ENCODE data around the gene RIT1. TPM values are rescaled to one million over a fixed set of nuclear protein-coding genes. Genes with fewer than 3 reads are reported as not detected.
A peak's percentile ranks its signal among the peaks of the same experiment; 100 is the strongest.

Gene RIT1, protein sequence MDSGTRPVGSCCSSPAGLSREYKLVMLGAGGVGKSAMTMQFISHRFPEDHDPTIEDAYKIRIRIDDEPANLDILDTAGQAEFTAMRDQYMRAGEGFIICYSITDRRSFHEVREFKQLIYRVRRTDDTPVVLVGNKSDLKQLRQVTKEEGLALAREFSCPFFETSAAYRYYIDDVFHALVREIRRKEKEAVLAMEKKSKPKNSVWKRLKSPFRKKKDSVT
- polyA plus RNA-seq (ENCODE audit: low read depth in 6 of 6): 10 to 100 TPM in 5 of 6 donors, 1 to 10 TPM in 1; 5.2 to 30.0 (median 20.9) TPM

DNA sequence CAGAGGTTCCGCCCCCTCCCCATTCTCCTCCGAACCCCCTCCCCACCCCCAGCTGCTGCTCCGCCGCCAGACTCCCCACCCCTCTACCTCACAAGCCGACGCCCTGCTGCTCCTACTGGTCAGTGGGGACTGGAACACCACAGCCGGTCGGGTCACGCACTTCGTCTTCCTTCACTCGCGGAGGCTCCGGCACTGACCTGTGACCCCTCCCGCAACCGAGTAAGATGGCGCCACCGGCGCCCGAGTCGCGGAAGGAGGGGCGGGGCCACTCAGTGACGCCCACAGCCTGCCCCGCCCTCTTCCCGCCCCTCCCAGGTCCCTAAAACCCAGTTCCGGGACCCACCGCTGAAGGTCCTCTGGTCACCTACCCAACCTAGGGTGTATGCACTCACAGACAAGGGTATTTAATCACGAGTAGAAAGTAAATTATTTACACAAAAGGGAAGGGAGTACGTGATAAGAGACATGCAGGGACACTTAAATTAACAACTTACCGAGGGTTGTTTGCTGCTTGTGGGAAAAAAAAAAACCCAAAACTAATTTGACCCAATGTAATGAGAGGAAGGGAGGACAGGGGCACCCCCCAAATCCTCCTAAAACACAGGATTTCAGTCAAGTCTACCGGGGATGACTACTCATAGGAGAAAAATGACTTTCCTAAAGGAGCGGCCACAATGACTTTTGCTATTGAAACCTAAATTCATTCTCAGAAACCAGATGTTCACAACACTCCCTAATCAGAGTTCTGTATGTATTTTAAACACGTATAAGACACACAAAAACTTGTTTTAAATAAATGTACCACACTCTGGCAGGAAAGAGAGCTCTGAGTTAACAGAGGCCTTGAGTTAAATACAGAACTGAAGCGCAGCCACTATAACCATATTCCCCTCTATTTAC is at the start of gene RIT1:
TSS of gene RIT1 (minus strand) at position 194 of the 900 bp plus-strand sequence. CDS start 588 bp downstream, outside the sequence.
- H3K27ac Mint-ChIP-seq: peak within 1 kb of the TSS; percentile 97 to 100 (median 98)
- peak; percentile 97 to 98 for ATAC-seq (ENCODE audit: low read depth in 2 of 2)
- H3K4me3 Mint-ChIP-seq: peak within 1 kb of the TSS; percentile 84 to 99 (median 97)
- peaks cover 18 to 22% (median 21%) of the 10 kb centered on the region in 3 donors for H3K4me1 Mint-ChIP-seq
- peaks cover 0 to 9% of the 10 kb centered on the region in 2 donors for H3K36me3 Mint-ChIP-seq
- no peaks in the 10 kb centered on the region for H3K9me3 Mint-ChIP-seq
- no peaks in the 10 kb centered on the region for H3K27me3 Mint-ChIP-seq
- peak; percentile 76 for DNase-seq

DNA sequence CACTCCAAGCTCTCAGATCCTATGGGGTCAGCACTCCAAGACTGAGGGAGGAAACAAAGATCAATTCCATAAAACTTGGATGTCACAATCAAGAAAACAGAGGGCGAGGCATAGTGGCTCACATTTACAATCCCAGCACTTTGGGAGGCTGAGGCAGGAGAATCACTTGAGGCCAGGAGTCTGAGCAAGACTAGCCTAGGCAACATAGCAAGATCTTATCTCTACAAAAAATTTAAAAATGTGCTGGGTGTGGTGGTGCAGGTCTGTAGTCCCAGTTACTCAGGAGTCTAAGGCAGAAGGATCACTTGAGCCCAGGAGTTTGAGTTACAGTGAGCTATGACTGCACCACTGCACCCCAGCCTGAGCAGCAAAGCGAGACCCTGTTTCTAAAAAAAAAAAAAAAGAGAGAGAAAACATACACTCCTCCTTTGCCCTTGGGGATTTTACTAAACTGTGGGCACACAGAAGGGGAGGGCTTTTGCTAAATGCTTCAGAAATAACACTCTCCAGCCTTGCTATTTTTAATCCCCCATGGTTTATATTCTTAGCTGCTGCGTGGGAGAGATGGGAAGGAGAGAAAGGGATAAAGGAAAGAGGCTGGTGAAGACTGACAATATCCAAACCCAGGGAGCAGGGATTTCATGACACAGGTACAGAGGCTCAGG is 49.1 kb upstream of the RIT1 start:
- peaks cover 33 to 47% (median 37%) of the 10 kb centered on the region in 3 donors for H3K4me1 Mint-ChIP-seq

GRCh38 chr1:155957411-155957915 is 46.3 kb upstream of the RIT1 start:
- Mint-ChIP-seq H3K9me3 (no peaks in the 10 kb centered on the region), H3K27me3 (no peaks in the 10 kb centered on the region), H3K27ac (peak overlapping the region in 3 of 6 donors; percentile 13 to 70 (median 61)), H3K36me3 (peaks cover 22 to 26% of the 10 kb centered on the region in 2 donors), H3K4me3 (peak overlapping the region in 1 of 8 donors; percentile 70), H3K4me1 (peaks cover 28 to 37% (median 32%) of the 10 kb centered on the region in 3 donors)
- no peak for ATAC-seq (ENCODE audit: low read depth in 2 of 2)
- DNase-seq: no peak

More for the DNA sequence above, 49.1 kb upstream of the RIT1 start:
- no peaks in the 10 kb centered on the region for H3K9me3 Mint-ChIP-seq
- ATAC-seq (ENCODE audit: low read depth in 2 of 2) (peak; percentile 94 to 96), DNase-seq (no peak)
- peak overlapping the region; percentile 2 to 90 (median 73) for H3K4me3 Mint-ChIP-seq
- H3K27ac Mint-ChIP-seq: peak overlapping the region; percentile 72 to 97 (median 80)
- no peaks in the 10 kb centered on the region for H3K27me3 Mint-ChIP-seq
- peaks cover 14 to 34% of the 10 kb centered on the region in 2 donors for H3K36me3 Mint-ChIP-seq

GRCh38 chr1:155954645-155955044 is 43.5 kb upstream of the RIT1 start:
- H3K36me3 Mint-ChIP-seq: peaks cover 9 to 16% of the 10 kb centered on the region in 2 donors
- H3K4me3 Mint-ChIP-seq: no peak overlapping the region
- H3K27ac Mint-ChIP-seq: peak overlapping the region in 2 of 6 donors; percentile 56 to 78
- DNase-seq: no peak
- no peaks in the 10 kb centered on the region for H3K9me3 Mint-ChIP-seq
- H3K4me1 Mint-ChIP-seq: peaks cover 4 to 10% (median 6%) of the 10 kb centered on the region in 3 donors
- no peak for ATAC-seq (ENCODE audit: low read depth in 2 of 2)
- no peaks in the 10 kb centered on the region for H3K27me3 Mint-ChIP-seq

DNA sequence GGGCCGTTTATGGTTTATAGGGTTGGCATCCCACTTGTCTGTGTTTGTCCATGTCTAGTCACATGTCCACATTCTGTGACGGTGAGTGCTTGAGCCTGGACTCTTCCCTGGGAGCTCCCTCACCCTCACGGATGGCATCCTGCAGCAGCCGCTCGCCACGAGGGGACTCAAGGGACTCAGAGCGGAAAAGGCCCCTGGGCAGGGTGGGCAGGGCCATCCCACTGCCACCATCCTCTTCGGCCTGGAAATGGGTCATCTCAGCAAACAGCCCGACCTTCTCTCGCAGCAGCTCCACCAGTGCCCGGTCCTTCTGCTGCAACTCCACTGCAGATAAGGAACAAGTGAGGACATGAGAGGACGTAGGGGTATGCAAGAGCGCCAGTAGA is 41.3 kb upstream of the RIT1 start:
- peak overlapping the region in 2 of 6 donors; percentile 34 to 63 for H3K27ac Mint-ChIP-seq
- no peaks in the 10 kb centered on the region for H3K9me3 Mint-ChIP-seq
- H3K36me3 Mint-ChIP-seq: peaks cover 8 to 16% of the 10 kb centered on the region in 2 donors
- no peaks in the 10 kb centered on the region for H3K27me3 Mint-ChIP-seq
- ATAC-seq (ENCODE audit: low read depth in 2 of 2) (no peak), DNase-seq (no peak)
- H3K4me3 Mint-ChIP-seq: no peak overlapping the region
- peaks cover 4 to 6% (median 4%) of the 10 kb centered on the region in 3 donors for H3K4me1 Mint-ChIP-seq

DNA sequence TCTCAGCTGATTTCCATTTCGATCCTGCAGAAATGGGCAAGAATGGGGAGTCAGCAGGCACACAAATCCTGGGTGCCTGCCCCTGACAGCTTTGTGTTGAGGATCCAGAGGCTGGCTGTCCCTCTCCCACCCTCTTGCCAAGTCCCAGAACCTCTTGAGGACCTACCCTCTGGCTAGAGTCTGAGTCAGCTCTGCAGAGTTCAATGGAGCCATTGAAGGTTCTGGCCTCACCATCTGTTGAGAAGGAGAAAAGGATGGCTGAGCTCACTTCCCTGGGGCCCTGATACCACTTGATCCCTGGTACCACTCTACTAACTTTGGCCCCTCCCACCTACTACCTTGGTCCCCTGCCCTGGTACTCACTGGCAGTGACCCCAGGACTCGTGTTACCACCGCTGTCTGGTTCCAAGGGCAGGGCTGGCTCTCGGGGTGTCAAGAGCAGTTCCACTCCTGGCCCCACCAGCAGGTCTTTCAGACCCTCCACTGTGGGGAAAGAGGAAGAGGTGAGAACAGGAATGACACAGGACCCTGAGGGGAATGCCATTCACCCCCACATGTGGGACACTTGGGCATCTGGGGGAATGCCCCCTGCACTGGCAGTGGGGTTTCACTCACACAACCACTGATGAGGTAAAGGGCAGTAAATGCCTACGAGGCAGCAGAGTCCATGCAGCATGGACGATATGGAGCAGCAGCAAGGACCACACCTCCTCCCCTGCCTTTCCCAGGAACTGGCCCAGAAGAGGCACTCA is 40.8 kb upstream of the RIT1 start:
- no peak for DNase-seq
- no peaks in the 10 kb centered on the region for H3K27me3 Mint-ChIP-seq
- peaks cover 8 to 10% of the 10 kb centered on the region in 2 donors for H3K36me3 Mint-ChIP-seq
- peaks cover 4 to 8% (median 8%) of the 10 kb centered on the region in 3 donors for H3K4me1 Mint-ChIP-seq
- H3K4me3 Mint-ChIP-seq: no peak overlapping the region
- no peaks in the 10 kb centered on the region for H3K9me3 Mint-ChIP-seq
- H3K27ac Mint-ChIP-seq: peak overlapping the region in 3 of 6 donors; percentile 63 to 85 (median 74)
- ATAC-seq (ENCODE audit: low read depth in 2 of 2): no peak

GRCh38 chr1:155950829-155951228 is 39.7 kb upstream of the RIT1 start:
- no peaks in the 10 kb centered on the region for H3K27me3 Mint-ChIP-seq
- H3K27ac Mint-ChIP-seq: peak overlapping the region in 1 of 6 donors; percentile 63
- peaks cover 8 to 10% of the 10 kb centered on the region in 2 donors for H3K36me3 Mint-ChIP-seq
- no peak for DNase-seq
- peak overlapping the region in 1 of 8 donors; percentile 50 for H3K4me3 Mint-ChIP-seq
- no peak for ATAC-seq (ENCODE audit: low read depth in 2 of 2)
- no peaks in the 10 kb centered on the region for H3K9me3 Mint-ChIP-seq
- H3K4me1 Mint-ChIP-seq: peaks cover 11 to 19% (median 19%) of the 10 kb centered on the region in 3 donors

- no peak for ATAC-seq (ENCODE audit: low read depth in 2 of 2)
- H3K36me3 Mint-ChIP-seq: peaks cover 0 to 8% of the 10 kb centered on the region in 2 donors
- no peaks in the 10 kb centered on the region for H3K27me3 Mint-ChIP-seq
- H3K4me3 Mint-ChIP-seq: peak overlapping the region in 1 of 8 donors; percentile 25
- peaks cover 27 to 50% (median 49%) of the 10 kb centered on the region in 3 donors for H3K4me1 Mint-ChIP-seq
- DNase-seq: no peak
- peak overlapping the region in 4 of 6 donors; percentile 16 to 96 (median 90) for H3K27ac Mint-ChIP-seq
- H3K9me3 Mint-ChIP-seq: no peaks in the 10 kb centered on the region
These were observed 36.6 kb upstream of the RIT1 start for GRCh38 chr1:155947741-155948140.

GRCh38 chr1:155947292-155947691 is 36.1 kb upstream of the RIT1 start:
- peak overlapping the region in 3 of 8 donors; percentile 67 to 91 (median 68) for H3K4me3 Mint-ChIP-seq
- H3K4me1 Mint-ChIP-seq: peaks cover 32 to 54% (median 54%) of the 10 kb centered on the region in 3 donors
- no peaks in the 10 kb centered on the region for H3K9me3 Mint-ChIP-seq
- no peaks in the 10 kb centered on the region for H3K27me3 Mint-ChIP-seq
- H3K36me3 Mint-ChIP-seq: peaks cover 0 to 8% of the 10 kb centered on the region in 2 donors
- H3K27ac Mint-ChIP-seq: peak overlapping the region; percentile 12 to 98 (median 93)
- no peak for ATAC-seq (ENCODE audit: low read depth in 2 of 2)
- DNase-seq: no peak

GRCh38 chr1:155946633-155947219 is 35.6 kb upstream of the RIT1 start:
- peaks cover 0 to 6% of the 10 kb centered on the region in 2 donors for H3K36me3 Mint-ChIP-seq
- DNase-seq: no peak
- no peaks in the 10 kb centered on the region for H3K9me3 Mint-ChIP-seq
- peak overlapping the region in 6 of 8 donors; percentile 12 to 91 (median 70) for H3K4me3 Mint-ChIP-seq
- H3K27me3 Mint-ChIP-seq: no peaks in the 10 kb centered on the region
- no peak for ATAC-seq (ENCODE audit: low read depth in 2 of 2)
- H3K4me1 Mint-ChIP-seq: peaks cover 35 to 59% (median 58%) of the 10 kb centered on the region in 3 donors
- peak overlapping the region; percentile 87 to 98 (median 93) for H3K27ac Mint-ChIP-seq

- DNase-seq (peak; percentile 37), ATAC-seq (ENCODE audit: low read depth in 2 of 2) (no peak)
- H3K9me3 Mint-ChIP-seq: no peaks in the 10 kb centered on the region
- H3K4me1 Mint-ChIP-seq: peaks cover 54 to 80% (median 77%) of the 10 kb centered on the region in 3 donors
- H3K36me3 Mint-ChIP-seq: no peaks in the 10 kb centered on the region
- H3K4me3 Mint-ChIP-seq: peak overlapping the region; percentile 46 to 91 (median 80)
- H3K27me3 Mint-ChIP-seq: no peaks in the 10 kb centered on the region
- peak overlapping the region; percentile 82 to 97 (median 92) for H3K27ac Mint-ChIP-seq
These were observed 33.3 kb upstream of the RIT1 start for GRCh38 chr1:155944444-155944799.

DNA sequence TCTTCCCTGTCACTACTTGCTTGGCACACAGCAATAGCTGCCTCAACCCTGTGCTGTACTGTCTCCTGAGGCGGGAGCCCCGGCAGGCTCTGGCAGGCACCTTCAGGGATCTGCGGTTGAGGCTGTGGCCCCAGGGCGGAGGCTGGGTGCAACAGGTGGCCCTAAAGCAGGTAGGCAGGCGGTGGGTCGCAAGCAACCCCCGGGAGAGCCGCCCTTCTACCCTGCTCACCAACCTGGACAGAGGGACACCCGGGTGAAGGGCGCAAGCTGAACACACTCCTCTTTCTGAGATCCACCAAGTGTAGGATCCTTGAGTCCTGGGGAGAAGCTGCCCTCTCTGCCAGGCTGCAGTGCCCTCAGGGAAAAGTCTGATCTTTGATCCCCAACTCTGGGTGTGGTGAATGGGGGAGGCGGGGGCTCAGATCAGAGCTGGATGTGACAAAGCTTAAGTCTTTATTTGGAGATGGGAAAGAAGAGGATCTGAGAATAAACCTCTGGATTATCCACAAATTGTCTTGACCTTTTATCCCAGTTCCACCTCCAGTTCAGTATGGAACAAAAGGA is 31.5 kb upstream of the RIT1 start:
- Mint-ChIP-seq H3K27me3 (no peaks in the 10 kb centered on the region), H3K36me3 (no peaks in the 10 kb centered on the region), H3K27ac (peak overlapping the region in 3 of 6 donors; percentile 91 to 97 (median 96)), H3K9me3 (no peaks in the 10 kb centered on the region), H3K4me3 (peak overlapping the region in 4 of 8 donors; percentile 15 to 68 (median 26)), H3K4me1 (peaks cover 59 to 89% (median 80%) of the 10 kb centered on the region in 3 donors)
- ATAC-seq (ENCODE audit: low read depth in 2 of 2): no peak
- no peak for DNase-seq
